HUES64 (cell line): ENCODE results near the gene COL6A3.
"Not testable (repeated sequence)": the region's sequence is repeated elsewhere in the genome, so short reads cannot be mapped to it uniquely, and the experiment has no call there.

Source experiments
- H3K27ac ChIP-seq: 2 replicates; pipeline ENCODE4 v1.7.0; 2013; ENCODE audit warnings: low read depth, low read length, inconsistent platforms
- H3K27me3 ChIP-seq: 2 replicates; pipeline ENCODE4 v1.6.1; 2013; ENCODE audit warnings: mild to moderate bottlenecking, low read length; ENCODE audit not compliant: insufficient read depth
- H3K36me3 ChIP-seq: 2 replicates; pipeline ENCODE4 v1.6.1; 2013; ENCODE audit warnings: mild to moderate bottlenecking, low read length; ENCODE audit not compliant: insufficient read depth
- H3K4me1 ChIP-seq: 2 replicates; pipeline ENCODE4 v1.6.1; 2013; ENCODE audit warnings: mild to moderate bottlenecking, low read length, moderate library complexity; ENCODE audit not compliant: insufficient read depth
- H3K4me3 ChIP-seq: 2 replicates; pipeline ENCODE4 v1.5.1; 2013; ENCODE audit warnings: mild to moderate bottlenecking, low read length, moderate library complexity
- H3K9ac ChIP-seq: 2 replicates; pipeline ENCODE4 v1.6.1; 2013; ENCODE audit warnings: mild to moderate bottlenecking, low read depth, low read length
- H3K9me3 ChIP-seq: 2 replicates; pipeline ENCODE4 v1.6.1; 2013; ENCODE audit warnings: low read depth, low read length; ENCODE audit not compliant: insufficient read depth
- WGBS: fragments of 150-250, 120-280 bp; methylation state at CpG from one replicate; pipeline ENCODE4 v1.1.7; 2013; ENCODE audit warnings: missing lambda C conversion rate; 5-methylcytosine and 5-hydroxymethylcytosine counted together

Gene COL6A3

DNA sequence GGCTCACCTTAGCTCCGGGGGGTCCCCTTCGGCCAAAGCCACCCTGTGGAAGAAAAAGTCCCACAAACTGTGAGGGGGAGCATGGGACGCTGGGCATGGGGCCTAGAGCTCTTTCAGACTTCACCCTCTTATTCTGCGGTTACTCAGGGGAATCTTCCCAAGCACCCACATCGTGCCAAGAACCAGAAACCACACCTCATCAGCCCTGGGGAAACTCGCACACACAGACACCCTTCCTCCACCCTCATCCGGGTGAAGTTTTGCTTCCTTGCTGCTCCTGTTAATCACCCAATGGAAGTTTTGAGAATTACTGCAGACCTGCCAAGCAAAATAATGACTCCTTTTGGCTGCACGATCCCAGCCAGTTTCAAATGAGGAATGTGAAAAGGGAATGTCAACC is 59.1 kb downstream of the COL6A3 start:
- H3K27me3 ChIP-seq: no peaks in the 10 kb centered on the region; the same call in 1 of the 2 replicates

DNA sequence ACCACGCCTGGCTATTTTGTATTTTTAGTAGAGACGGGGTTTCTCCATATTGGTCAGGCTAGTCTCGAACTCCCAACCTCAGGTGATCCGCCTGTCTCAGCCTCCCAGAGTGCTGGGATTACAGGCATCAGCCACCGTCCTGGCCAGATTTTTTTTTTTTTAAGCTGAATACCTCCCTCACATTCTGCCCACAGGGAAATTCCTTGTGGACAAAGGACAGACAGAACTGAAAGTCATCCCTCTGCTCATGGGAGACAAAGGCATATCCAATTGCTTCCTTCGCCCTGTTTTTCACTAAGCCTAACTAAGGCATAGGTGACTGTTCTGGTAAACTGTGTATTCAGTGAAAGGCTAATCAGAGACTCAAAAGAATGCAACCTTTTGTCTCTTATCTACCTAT is 59.8 kb downstream of the COL6A3 start:
- not testable (repeated sequence) for H3K27ac ChIP-seq, H3K9me3 ChIP-seq, H3K4me3 ChIP-seq, H3K9ac ChIP-seq, H3K27me3 ChIP-seq, H3K36me3 ChIP-seq
- 89% methylated on average over 6 of the region's 6 CpGs for WGBS
- H3K4me1 ChIP-seq: peaks cover 12% of the 10 kb centered on the region

More for the DNA sequence above, 59.1 kb downstream of the COL6A3 start:
- Histone ChIP-seq H3K4me1 (peaks cover 18% of the 10 kb centered on the region), H3K9ac (no peak overlapping the region), H3K27ac (no peak overlapping the region), H3K9me3 (no peaks in the 10 kb centered on the region), H3K36me3 (no peaks in the 10 kb centered on the region), H3K4me3 (no peak overlapping the region)
- WGBS: 91% methylated on average over 8 of the region's 8 CpGs

DNA sequence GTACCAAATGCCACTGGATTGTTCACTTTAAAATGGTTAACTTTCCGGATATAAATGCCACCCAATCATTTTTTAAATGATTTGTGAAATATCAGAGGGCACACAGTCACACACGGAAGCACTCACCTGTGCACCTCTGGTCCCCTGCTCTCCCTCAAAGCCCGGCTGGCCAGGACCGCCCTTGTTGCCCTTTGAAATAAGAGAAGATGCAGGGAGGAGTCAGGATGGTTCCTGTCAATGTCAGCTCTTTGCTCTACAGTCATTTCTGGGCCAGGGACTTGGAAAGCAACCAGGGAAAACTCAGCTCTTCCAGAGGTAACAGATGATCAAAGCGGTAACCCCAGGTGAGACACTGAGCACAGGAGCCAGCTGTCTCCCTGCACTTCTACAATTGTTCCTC is 60.7 kb downstream of the COL6A3 start:
- H3K27ac ChIP-seq: no peak overlapping the region
- no peaks in the 10 kb centered on the region for H3K9me3 ChIP-seq
- WGBS: 58% methylated on average over 5 of the region's 5 CpGs
- no peak overlapping the region for H3K9ac ChIP-seq
- H3K4me1 ChIP-seq: peaks cover 3% of the 10 kb centered on the region; the same call in 1 of the 2 replicates
- H3K36me3 ChIP-seq: no peaks in the 10 kb centered on the region
- H3K27me3 ChIP-seq: no peaks in the 10 kb centered on the region; the same call in 1 of the 2 replicates
- H3K4me3 ChIP-seq: no peak overlapping the region

DNA sequence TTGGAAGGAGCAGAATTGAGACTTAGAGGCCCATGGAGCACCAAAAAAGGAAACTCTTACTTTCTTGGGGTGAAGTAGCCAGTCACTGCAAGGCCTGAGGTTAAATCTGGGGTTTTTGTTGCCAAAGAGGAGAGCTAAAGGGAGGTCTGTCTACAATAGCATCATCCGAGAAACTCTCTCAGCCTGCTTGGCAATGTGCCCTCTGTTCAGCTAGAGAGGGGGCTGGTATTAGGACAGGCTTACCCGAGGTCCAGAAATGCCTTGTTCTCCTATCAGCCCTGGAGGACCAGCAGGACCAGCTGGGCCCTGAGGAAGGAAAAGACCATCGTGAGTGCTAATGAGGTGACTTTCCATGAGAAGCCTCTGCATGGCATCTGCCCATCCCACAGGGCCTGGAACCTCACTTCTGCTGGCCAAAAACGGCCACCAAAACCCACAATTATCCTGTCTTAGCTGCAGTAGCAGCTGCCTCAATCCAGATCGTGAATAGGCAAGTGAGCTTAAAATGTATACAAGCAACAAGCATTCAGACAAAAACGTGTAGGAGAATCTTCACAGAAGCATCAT is 61.6 kb downstream of the COL6A3 start:
- Histone ChIP-seq H3K4me3 (no peak overlapping the region), H3K27ac (no peak overlapping the region), H3K36me3 (no peaks in the 10 kb centered on the region), H3K4me1 (no peaks in the 10 kb centered on the region), H3K27me3 (no peaks in the 10 kb centered on the region; the same call in 1 of the 2 replicates), H3K9me3 (no peaks in the 10 kb centered on the region), H3K9ac (no peak overlapping the region)
- WGBS: 83% methylated on average over 6 of the region's 6 CpGs

DNA sequence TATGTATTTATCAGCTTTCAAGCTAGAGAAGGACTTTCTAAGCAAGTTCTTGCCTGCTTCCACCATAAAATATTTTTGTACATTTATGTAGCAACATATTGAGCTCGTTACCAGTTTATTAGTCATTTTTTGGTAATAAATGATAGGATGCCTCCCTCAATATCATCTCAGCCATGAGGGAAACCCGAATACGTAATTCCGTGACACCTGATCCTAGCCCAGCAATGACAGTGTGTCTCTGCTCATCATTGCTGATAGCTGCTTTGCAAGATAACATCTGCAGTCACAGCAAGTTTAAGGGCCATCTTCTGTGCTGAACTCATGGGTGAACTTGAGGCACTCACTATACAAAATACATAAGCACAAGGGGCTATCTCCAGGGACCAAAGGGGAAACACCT is 62.2 kb downstream of the COL6A3 start:
- Histone ChIP-seq H3K36me3 (no peaks in the 10 kb centered on the region), H3K9me3 (no peaks in the 10 kb centered on the region), H3K4me3 (no peak overlapping the region), H3K27me3 (no peaks in the 10 kb centered on the region; the same call in 1 of the 2 replicates), H3K4me1 (no peaks in the 10 kb centered on the region), H3K9ac (no peak overlapping the region), H3K27ac (no peak overlapping the region)
- 92% methylated on average over 3 of the region's 4 CpGs for WGBS

DNA sequence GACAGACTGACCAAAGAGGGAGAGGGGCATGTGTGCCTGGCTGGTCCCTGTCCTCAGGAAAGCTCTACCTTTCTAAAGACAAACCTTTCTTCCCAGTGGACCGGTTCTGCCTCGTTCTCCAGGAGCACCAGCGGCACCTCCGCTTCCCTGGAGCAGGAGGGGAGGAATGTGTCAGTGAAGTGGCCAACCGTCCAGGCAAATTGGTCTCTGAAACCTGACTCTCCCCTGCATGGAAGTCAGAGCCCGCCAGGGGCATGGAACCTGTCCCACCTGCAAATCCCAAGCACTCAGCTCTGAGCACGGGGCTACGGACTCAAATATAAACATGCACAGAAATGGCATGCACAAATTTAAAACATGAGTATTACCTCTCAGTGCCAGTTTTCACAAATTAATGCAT is 62.9 kb downstream of the COL6A3 start:
- Histone ChIP-seq H3K27me3 (no peaks in the 10 kb centered on the region; the same call in 1 of the 2 replicates), H3K4me3 (no peak overlapping the region), H3K27ac (no peak overlapping the region), H3K9ac (no peak overlapping the region), H3K4me1 (no peaks in the 10 kb centered on the region), H3K36me3 (no peaks in the 10 kb centered on the region), H3K9me3 (no peaks in the 10 kb centered on the region)
- WGBS: 81% methylated on average over 8 of the region's 8 CpGs

DNA sequence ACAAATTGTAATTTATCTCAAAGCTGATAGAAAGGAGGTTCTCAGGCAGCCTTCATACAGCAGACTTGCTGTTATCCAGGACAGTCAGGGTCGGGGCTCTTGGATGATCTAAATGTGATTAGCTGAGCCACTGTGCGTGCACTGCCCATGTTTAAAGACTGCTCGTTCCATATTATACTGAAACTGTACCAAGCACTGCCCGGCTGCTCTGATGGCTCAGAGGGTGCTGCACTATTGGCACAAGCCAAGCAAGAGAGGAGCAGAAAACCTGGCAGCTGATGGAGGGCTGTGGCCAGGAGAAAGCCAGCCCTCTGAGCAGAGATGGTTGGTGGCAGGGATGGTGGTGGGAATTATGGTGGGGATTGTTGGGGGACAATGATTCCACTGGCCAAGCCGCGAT is 63.4 kb downstream of the COL6A3 start:
- no peaks in the 10 kb centered on the region for H3K4me1 ChIP-seq
- no peaks in the 10 kb centered on the region for H3K36me3 ChIP-seq
- H3K4me3 ChIP-seq: no peak overlapping the region
- H3K27ac ChIP-seq: no peak overlapping the region
- WGBS: 92% methylated on average over 6 of the region's 6 CpGs
- no peaks in the 10 kb centered on the region; the same call in 1 of the 2 replicates for H3K27me3 ChIP-seq
- H3K9ac ChIP-seq: no peak overlapping the region
- no peaks in the 10 kb centered on the region for H3K9me3 ChIP-seq

DNA sequence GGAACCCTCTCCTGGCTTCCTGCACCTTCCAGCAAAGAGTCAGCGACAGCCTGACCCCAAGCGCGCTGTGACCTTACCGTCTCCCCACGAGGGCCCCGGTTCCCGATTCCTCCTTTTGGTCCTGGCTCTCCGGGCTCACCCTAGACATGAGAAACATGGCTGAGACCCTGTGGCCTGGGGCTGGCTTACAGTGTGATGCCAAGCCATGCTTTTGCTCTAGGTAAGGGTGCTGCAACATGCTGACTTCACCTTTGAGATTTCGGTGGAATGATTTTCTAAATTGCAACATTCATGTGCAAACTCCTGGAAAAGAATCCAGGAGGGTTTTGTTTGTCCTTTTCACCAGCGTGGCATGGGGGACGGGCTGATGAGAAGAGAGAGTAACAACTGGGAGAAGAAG is 63.9 kb downstream of the COL6A3 start:
- Histone ChIP-seq H3K27ac (no peak overlapping the region), H3K9me3 (no peaks in the 10 kb centered on the region), H3K4me3 (no peak overlapping the region), H3K4me1 (no peaks in the 10 kb centered on the region), H3K36me3 (no peaks in the 10 kb centered on the region), H3K9ac (no peak overlapping the region), H3K27me3 (no peaks in the 10 kb centered on the region; the same call in 1 of the 2 replicates)
- WGBS: 95% methylated on average over 11 of the region's 11 CpGs

DNA sequence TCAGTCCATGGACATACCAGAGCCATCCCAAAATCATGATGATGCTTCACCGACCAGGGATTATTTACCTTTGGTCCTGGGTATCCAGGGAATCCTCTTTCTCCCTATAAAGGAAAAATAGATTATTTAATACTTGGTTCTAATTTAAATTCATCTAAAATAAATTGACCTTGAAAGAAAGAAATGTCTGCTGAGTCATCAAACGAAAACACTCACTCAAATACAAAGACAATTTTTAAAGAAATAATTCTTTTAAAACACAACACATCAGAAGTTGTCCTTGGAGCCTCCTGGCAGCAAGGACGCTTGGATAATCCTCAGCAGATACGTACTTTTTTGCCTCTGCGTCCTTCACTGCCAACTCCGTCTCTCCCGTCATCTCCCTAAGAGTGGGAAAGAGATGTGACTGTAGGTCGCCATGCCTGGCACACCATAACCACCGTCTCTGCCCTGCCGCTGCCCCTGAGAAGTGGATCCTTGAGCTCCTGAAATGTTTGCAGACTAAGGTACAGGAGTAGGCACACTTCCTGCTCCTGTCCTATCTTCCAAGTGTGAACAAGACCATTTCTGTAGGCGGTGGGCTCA is 65.6 kb downstream of the COL6A3 start:
- Histone ChIP-seq H3K4me1 (no peaks in the 10 kb centered on the region), H3K9me3 (no peaks in the 10 kb centered on the region), H3K9ac (no peak overlapping the region), H3K4me3 (no peak overlapping the region), H3K27me3 (no peaks in the 10 kb centered on the region; the same call in 1 of the 2 replicates), H3K27ac (no peak overlapping the region), H3K36me3 (no peaks in the 10 kb centered on the region)
- WGBS: 95% methylated on average over 10 of the region's 11 CpGs

DNA sequence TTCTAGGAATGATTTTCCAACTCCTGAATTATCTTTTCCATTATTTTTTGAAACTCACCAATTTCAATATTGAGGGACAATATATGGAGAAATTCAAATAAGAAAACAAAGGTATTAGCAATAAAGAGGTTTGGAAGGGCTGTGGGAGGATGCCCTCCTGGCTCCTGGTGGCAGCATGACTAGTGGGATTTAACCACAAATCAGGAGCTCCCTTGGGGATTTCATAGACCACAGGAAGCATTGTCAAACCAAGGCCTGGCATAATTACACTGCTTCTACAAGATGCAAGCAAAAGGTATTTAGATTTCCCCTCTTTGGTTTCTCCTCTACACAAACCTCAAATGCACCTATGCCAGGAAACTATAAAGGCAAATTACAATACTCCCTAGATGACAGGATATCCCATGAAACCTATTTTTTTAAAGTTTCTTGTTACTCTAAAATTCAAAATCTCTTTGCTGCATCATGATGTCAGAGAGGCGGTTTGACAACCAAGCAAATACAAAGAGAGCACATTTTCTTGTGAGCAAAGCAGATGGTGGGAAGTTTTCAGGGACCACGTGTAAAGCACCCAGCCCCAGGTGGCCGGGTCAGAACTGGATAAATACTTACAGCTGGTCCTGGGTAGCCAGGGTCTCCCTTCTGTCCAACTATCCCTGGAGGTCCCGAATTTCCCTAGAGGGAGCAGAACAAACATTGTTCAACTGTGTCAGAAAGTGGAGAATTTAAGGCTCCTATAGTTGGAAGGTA is 67.9 kb downstream of the COL6A3 start:
- Histone ChIP-seq H3K9me3 (no peaks in the 10 kb centered on the region), H3K4me1 (no peaks in the 10 kb centered on the region), H3K9ac (no peak overlapping the region), H3K27me3 (no peaks in the 10 kb centered on the region), H3K4me3 (no peak overlapping the region), H3K27ac (no peak overlapping the region), H3K36me3 (no peaks in the 10 kb centered on the region)
- WGBS: 88% methylated on average over 4 of the region's 4 CpGs

DNA sequence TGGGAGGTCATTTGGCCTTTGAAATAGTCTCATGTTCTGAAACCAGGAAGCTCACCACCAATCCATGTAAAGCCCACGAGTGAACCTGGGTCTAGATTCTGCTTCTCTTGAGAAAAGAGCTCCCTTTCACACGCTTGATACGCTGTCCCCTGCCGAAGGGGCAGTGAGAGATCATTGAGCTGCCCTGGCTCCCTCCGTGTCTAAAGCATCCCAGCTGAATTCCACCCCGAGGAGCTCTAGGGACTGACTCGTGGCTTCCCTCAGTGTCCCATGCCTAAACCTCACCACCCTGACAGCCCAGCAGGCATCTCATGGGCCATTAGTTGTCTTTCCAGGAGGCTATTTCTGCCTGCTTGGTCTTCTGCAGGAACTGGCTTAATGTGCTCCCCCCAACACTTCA is 68.6 kb downstream of the COL6A3 start:
- no peak overlapping the region for H3K27ac ChIP-seq
- H3K4me1 ChIP-seq: no peaks in the 10 kb centered on the region
- H3K9ac ChIP-seq: no peak overlapping the region
- H3K9me3 ChIP-seq: no peaks in the 10 kb centered on the region
- WGBS: 86% methylated on average over 7 of the region's 7 CpGs
- H3K27me3 ChIP-seq: no peaks in the 10 kb centered on the region
- no peaks in the 10 kb centered on the region for H3K36me3 ChIP-seq
- H3K4me3 ChIP-seq: no peak overlapping the region
